ENCODE data around the gene HPCAL1. TPM values are rescaled to one million over a fixed set of nuclear protein-coding genes. Genes with fewer than 3 reads are reported as not detected.
A peak's percentile ranks its signal among the peaks of the same experiment; 100 is the strongest.

HPCAL1 gene
- total and polyA plus RNA-seq, 11 donors, result 18.9 to 63.2 (median 40.5) TPM

DNA sequence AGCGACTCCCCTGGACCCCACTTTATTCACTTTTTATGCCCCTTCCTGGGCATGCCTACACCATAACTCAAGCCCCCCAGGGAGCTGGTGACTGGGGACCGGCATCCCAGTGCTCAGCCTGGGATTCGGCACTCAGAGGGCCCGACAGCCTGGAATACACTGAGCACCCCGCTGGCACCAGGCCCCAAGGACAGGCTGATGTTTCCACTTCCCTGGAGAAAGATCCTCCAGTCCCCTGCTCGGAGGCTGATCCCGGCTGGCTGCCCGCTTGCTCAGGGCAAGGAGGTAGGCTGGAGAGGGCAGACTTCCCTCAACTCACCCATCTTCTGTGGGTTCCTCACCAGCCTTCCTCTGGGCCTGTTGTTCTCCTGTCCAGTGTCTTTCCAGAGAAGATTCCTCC is 108.9 kb downstream of the HPCAL1 start:
- Histone ChIP-seq H3K27me3 (no peaks in the 10 kb centered on the region), H3K9me3 (no peaks in the 10 kb centered on the region), H3K36me3 (no peaks in the 10 kb centered on the region), H3K27ac (no peak overlapping the region), H3K4me3 (no peak overlapping the region), H3K4me1 (peaks cover 6 to 49% (median 34%) of the 10 kb centered on the region in 12 donors)
- 91 to 92% (median 91%) methylated on average over 7 to 8 of the region's 8 CpGs for whole genome bisulfite sequencing, 4 donors
- ATAC-seq, result no peak
- intact Hi-C loops (cut with DNase I), result loop anchor here in 2 of 10 donors (5.0 kb wide), 2 partner anchors 274 to 284 kb away; no protein-coding TSS in a partner anchor
- DNase-seq, result peak in 1 of 5 donors; percentile 22
- no peak for TF ChIP-seq POLR2A (IDR thresholded peaks at IDR 0.05)
- TF ChIP-seq, protein P1, sequence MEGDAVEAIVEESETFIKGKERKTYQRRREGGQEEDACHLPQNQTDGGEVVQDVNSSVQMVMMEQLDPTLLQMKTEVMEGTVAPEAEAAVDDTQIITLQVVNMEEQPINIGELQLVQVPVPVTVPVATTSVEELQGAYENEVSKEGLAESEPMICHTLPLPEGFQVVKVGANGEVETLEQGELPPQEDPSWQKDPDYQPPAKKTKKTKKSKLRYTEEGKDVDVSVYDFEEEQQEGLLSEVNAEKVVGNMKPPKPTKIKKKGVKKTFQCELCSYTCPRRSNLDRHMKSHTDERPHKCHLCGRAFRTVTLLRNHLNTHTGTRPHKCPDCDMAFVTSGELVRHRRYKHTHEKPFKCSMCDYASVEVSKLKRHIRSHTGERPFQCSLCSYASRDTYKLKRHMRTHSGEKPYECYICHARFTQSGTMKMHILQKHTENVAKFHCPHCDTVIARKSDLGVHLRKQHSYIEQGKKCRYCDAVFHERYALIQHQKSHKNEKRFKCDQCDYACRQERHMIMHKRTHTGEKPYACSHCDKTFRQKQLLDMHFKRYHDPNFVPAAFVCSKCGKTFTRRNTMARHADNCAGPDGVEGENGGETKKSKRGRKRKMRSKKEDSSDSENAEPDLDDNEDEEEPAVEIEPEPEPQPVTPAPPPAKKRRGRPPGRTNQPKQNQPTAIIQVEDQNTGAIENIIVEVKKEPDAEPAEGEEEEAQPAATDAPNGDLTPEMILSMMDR (IDR thresholded peaks at IDR 0.05), result no peak

DNA sequence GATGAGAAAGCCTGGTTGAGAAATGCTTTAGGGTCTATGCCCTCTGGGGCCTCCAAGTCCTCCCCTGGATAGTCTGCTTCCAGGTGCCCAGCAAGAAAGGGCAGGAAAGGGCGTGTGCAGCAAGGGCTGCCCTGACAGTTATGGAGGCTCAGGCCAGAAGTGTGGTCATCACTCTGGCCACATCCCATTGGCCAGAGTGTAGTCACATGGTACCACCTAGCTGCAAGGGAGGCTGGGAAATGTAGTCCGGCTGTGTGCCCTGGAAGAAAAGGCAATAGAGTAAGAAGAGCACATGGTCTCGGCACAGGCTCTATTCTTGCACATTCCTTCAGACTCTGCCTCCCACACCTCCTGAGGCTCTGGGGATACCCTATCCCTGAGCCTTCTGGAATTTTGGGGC is 109.7 kb downstream of the HPCAL1 start:
- DNase-seq (peak in 1 of 5 donors; percentile 29), ATAC-seq (peak in 2 of 4 donors; percentile 21 to 26)
- Histone ChIP-seq H3K27ac (no peak overlapping the region), H3K4me3 (no peak overlapping the region), H3K4me1 (peaks cover 4 to 40% (median 28%) of the 10 kb centered on the region in 12 donors), H3K36me3 (no peaks in the 10 kb centered on the region), H3K27me3 (no peaks in the 10 kb centered on the region), H3K9me3 (no peaks in the 10 kb centered on the region)
- no peak for TF ChIP-seq POLR2A (IDR thresholded peaks at IDR 0.05)
- TF ChIP-seq, protein P1 (IDR thresholded peaks at IDR 0.05), result no peak
- intact Hi-C loops (cut with DNase I), result loop anchor here in 2 of 10 donors (5.0 kb wide), 2 partner anchors 275 to 285 kb away; no protein-coding TSS in a partner anchor
- WGBS, 4 donors, result 97 to 100% (median 99%) methylated on average over 2 to 3 of the region's 3 CpGs

DNA sequence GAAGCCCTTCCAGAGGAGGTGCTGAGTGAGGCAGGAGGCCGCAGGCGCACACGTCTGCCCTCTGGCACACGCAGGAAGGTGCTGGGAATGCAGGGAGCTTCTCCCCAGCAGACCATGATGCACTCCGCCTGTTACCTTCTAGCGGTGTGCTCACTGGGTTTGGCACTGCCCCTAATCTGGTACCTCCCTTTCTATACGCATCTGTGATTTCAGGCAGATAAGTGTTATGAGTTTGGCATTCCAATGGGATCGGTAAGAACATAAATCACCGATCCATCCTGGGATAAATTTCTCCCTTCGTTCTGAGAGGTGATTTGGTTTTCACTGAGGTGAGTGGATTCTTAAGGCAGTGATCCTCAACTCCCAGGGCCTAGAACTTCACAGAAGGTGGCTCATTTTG is 110.8 kb downstream of the HPCAL1 start:
- no peak for DNase-seq
- intact Hi-C loops (cut with DNase I), result loop anchor here in 2 of 10 donors (5.0 kb wide), 2 partner anchors 276 to 286 kb away; no protein-coding TSS in a partner anchor
- Histone ChIP-seq H3K27ac (no peak overlapping the region), H3K27me3 (no peaks in the 10 kb centered on the region), H3K4me3 (no peak overlapping the region), H3K9me3 (no peaks in the 10 kb centered on the region), H3K36me3 (no peaks in the 10 kb centered on the region), H3K4me1 (peaks cover 0 to 30% (median 17%) of the 10 kb centered on the region in 12 donors)
- TF ChIP-seq, protein P1 (IDR thresholded peaks at IDR 0.05), result no peak
- no peak for TF ChIP-seq POLR2A (IDR thresholded peaks at IDR 0.05)
- WGBS, 4 donors, result 95 to 97% (median 96%) methylated on average over 10 of the region's 10 CpGs
- no peak for ATAC-seq

DNA sequence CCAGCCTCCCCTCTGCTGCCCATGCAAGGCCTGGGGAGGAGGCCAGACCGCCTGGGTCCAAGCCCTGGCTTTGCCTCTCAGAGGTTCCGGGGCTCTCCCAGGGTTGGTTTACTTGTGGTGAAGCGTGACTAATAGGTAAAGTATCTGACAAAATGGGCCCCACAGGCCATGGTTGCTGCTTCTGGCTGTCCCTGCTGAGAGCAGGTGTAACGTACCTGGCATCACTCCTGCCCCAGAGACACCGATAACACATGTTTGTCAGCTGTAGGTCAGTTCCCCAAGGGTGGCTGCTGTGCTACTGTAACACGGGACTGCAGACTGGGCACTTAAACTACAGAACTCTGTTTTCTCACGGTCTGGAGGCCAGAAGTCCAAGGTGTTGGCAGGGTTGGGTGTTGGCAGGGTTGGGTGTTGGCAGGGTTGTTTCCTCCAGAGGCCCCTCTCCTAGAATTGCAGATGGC is 111.3 kb downstream of the HPCAL1 start:
- Histone ChIP-seq H3K36me3 (no peaks in the 10 kb centered on the region), H3K4me3 (no peak overlapping the region), H3K4me1 (peaks cover 0 to 25% (median 12%) of the 10 kb centered on the region in 12 donors), H3K27ac (no peak overlapping the region), H3K9me3 (no peaks in the 10 kb centered on the region), H3K27me3 (no peaks in the 10 kb centered on the region)
- intact Hi-C loops (cut with DNase I), result loop anchor here in 2 of 10 donors (5.0 kb wide), 2 partner anchors 277 to 287 kb away; no protein-coding TSS in a partner anchor
- ATAC-seq, result peak; percentile 6 to 41 (median 18)
- no peak for TF ChIP-seq POLR2A (IDR thresholded peaks at IDR 0.05)
- TF ChIP-seq, protein P1 (IDR thresholded peaks at IDR 0.05), result no peak
- 48 to 69% (median 64%) methylated on average over 4 to 7 of the region's 7 CpGs for WGBS, 4 donors
- no peak for DNase-seq
